Measurements from ENCODE around the gene CCDC106. TPM values are rescaled to one million over a fixed set of nuclear protein-coding genes. Genes with fewer than 3 reads are reported as not detected.
A peak's percentile ranks its signal among the peaks of the same experiment; 100 is the strongest.

The CCDC106 gene
- total RNA-seq, 1 donor from 2014 or later: 12.2 TPM

DNA sequence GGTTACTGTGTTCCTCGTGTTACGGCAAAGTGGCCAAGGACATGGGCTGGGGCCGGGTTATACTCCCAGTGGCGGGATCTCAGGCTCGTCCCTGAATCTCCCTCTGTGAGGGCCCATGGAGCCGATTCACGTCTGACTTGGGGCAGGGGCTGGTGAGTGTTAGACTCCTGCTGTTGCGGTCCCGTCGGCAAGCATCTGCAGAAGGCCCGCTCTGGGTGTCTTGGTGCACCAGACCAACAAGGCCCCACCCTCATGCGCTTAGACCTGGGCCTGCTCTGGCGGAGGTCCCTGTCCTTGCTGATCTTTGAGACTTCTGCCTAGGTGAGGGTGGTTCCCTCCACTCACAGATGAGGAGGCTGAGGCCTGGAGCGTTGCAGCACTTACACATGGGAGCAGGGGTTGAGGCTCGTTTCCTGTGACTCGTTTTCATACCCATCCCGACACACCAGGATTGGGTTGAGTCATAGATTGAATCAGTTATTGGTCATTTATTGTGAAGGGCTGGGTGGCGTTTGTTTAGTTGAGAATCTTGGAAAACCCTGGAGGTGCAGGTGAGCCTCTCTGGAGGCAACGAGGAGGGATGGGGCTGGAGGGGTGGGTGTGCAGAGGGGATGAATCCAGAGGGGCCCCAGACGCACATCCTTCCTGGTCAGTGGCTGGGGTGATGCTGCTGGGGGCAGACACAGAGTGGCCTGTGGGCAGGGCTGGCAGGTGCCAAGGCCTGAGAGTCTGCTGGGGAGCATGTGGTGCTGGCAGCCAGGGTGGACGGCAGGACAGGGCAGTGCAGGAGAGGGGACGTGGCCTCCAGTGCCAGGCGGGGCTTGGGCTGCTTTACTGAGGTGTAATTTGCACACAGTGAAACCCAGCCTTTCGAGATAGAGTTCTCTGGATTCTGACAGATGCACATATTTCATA lies 31.6 kb downstream of the CCDC106 start:
- Histone ChIP-seq H3K4me3 (ENCODE audit: insufficient read depth, low read depth, low read length) (no peak overlapping the region), H3K4me1 (ENCODE audit: insufficient read depth, low read length) (peaks cover 26% of the 10 kb centered on the region), H2AFZ (ENCODE audit: low read depth, low read length) (no peak overlapping the region), H3K9me3 (ENCODE audit: insufficient read depth, low read depth, low read length) (no peaks in the 10 kb centered on the region), H3K27me3 (ENCODE audit: insufficient read depth, low read length) (no peaks in the 10 kb centered on the region), H3K79me2 (ENCODE audit: insufficient read depth, low read length) (peaks cover 92% of the 10 kb centered on the region), H3K36me3 (ENCODE audit: insufficient read depth, low read length) (peaks cover 4% of the 10 kb centered on the region), H4K20me1 (ENCODE audit: insufficient read depth, low read length) (peaks cover 87% of the 10 kb centered on the region), H3K9ac (ENCODE audit: low read length) (no peak overlapping the region), H3K4me2 (ENCODE audit: low read length) (no peak overlapping the region), H3K27ac (ENCODE audit: low read depth, low read length) (no peak overlapping the region)
- Mint-ChIP-seq H3K4me3 (ENCODE audit: unreplicated experiment) (peak overlapping the region; percentile 16), H3K36me3 (ENCODE audit: low read depth, unreplicated experiment) (peaks cover 19% of the 10 kb centered on the region), H3K4me1 (ENCODE audit: low read depth, unreplicated experiment) (peaks cover 31% of the 10 kb centered on the region), H3K9me3 (ENCODE audit: unreplicated experiment) (no peaks in the 10 kb centered on the region), H3K27ac (ENCODE audit: unreplicated experiment) (peak overlapping the region; percentile 69), H3K27me3 (ENCODE audit: low read depth, unreplicated experiment) (no peaks in the 10 kb centered on the region)
- no peak for DNase-seq (ENCODE audit: low read depth)
- no peak for TF ChIP-seq CTCF (IDR thresholded peaks at IDR 0.05; ENCODE audit: insufficient read depth, low read depth, low read length)
- no peak for TF ChIP-seq EZH2 (IDR thresholded peaks at IDR 0.05; ENCODE audit: insufficient read depth, low read length)
- no peak for FAIRE-seq

GRCh38 chr19:55680339-55681130 lies 32.5 kb downstream of the CCDC106 start:
- FAIRE-seq: no peak
- no peak overlapping the region for H3K4me3 ChIP-seq (ENCODE audit: insufficient read depth, low read depth, low read length)
- H3K79me2 ChIP-seq (ENCODE audit: insufficient read depth, low read length): peaks cover 95% of the 10 kb centered on the region
- H4K20me1 ChIP-seq (ENCODE audit: insufficient read depth, low read length): peaks cover 93% of the 10 kb centered on the region
- no peaks in the 10 kb centered on the region for H3K9me3 ChIP-seq (ENCODE audit: insufficient read depth, low read depth, low read length)
- Mint-ChIP-seq H3K4me3 (ENCODE audit: unreplicated experiment) (no peak overlapping the region), H3K27me3 (ENCODE audit: low read depth, unreplicated experiment) (no peaks in the 10 kb centered on the region), H3K36me3 (ENCODE audit: low read depth, unreplicated experiment) (peaks cover 19% of the 10 kb centered on the region), H3K9me3 (ENCODE audit: unreplicated experiment) (no peaks in the 10 kb centered on the region), H3K27ac (ENCODE audit: unreplicated experiment) (no peak overlapping the region), H3K4me1 (ENCODE audit: low read depth, unreplicated experiment) (peaks cover 31% of the 10 kb centered on the region)
- H3K27ac ChIP-seq (ENCODE audit: low read depth, low read length): peak overlapping the region; percentile 6
- no peak overlapping the region for H3K9ac ChIP-seq (ENCODE audit: low read length)
- H3K27me3 ChIP-seq (ENCODE audit: insufficient read depth, low read length): no peaks in the 10 kb centered on the region
- H3K4me1 ChIP-seq (ENCODE audit: insufficient read depth, low read length): peaks cover 26% of the 10 kb centered on the region
- no peak overlapping the region for H3K4me2 ChIP-seq (ENCODE audit: low read length)
- no peak overlapping the region for H2AFZ ChIP-seq (ENCODE audit: low read depth, low read length)
- TF ChIP-seq CTCF (IDR thresholded peaks at IDR 0.05; ENCODE audit: insufficient read depth, low read depth, low read length) (no peak), EZH2 (IDR thresholded peaks at IDR 0.05; ENCODE audit: insufficient read depth, low read length) (no peak)
- DNase-seq (ENCODE audit: low read depth): no peak
- H3K36me3 ChIP-seq (ENCODE audit: insufficient read depth, low read length): peaks cover 4% of the 10 kb centered on the region
